ENCODE results near the gene CELF2.
"Not testable (repeated sequence)": the region's sequence is repeated elsewhere in the genome, so short reads cannot be mapped to it uniquely, and the experiment has no call there.

Gene CELF2

GRCh38 chr10:11336722-11337162 is 319.1 kb downstream of the CELF2 start:
- in situ Hi-C loops (cut with MboI; ENCODE audit: low sequenced_read_pairs): no loop called here

- in situ Hi-C loops (cut with MboI; ENCODE audit: low sequenced_read_pairs): no loop called here
Observed at GRCh38 chr10:11337516-11337915, 319.8 kb downstream of the CELF2 start.

GRCh38 chr10:11338160-11338844 is 320.6 kb downstream of the CELF2 start:
- in situ Hi-C loops (cut with MboI; ENCODE audit: low sequenced_read_pairs): no loop called here

GRCh38 chr10:11339013-11339412 is 321.3 kb downstream of the CELF2 start:
- in situ Hi-C loops (cut with MboI; ENCODE audit: low sequenced_read_pairs): no loop called here

- in situ Hi-C loops (cut with MboI; ENCODE audit: low sequenced_read_pairs): no loop called here
Observed at GRCh38 chr10:11339660-11340059, 322.0 kb downstream of the CELF2 start.

GRCh38 chr10:11341283-11341960 is 323.8 kb downstream of the CELF2 start:
- in situ Hi-C loops (cut with MboI; ENCODE audit: low sequenced_read_pairs): no loop called here

GRCh38 chr10:11344081-11344480 is 326.4 kb downstream of the CELF2 start:
- in situ Hi-C loops (cut with MboI; ENCODE audit: low sequenced_read_pairs): no loop called here

- in situ Hi-C loops (cut with MboI; ENCODE audit: low sequenced_read_pairs): no loop called here
Observed at GRCh38 chr10:11344550-11344949, 326.9 kb downstream of the CELF2 start.

- in situ Hi-C loops (cut with MboI; ENCODE audit: low sequenced_read_pairs): no loop called here
Observed at GRCh38 chr10:11345224-11346054, 327.8 kb downstream of the CELF2 start.

GRCh38 chr10:11347580-11347979 is 329.9 kb downstream of the CELF2 start:
- in situ Hi-C loops (cut with MboI; ENCODE audit: low sequenced_read_pairs): not testable (repeated sequence)

GRCh38 chr10:11351801-11352200 is 334.1 kb downstream of the CELF2 start:
- in situ Hi-C loops (cut with MboI; ENCODE audit: low sequenced_read_pairs): no loop called here

- in situ Hi-C loops (cut with MboI; ENCODE audit: low sequenced_read_pairs): no loop called here
Observed at GRCh38 chr10:11353006-11353896, 335.6 kb downstream of the CELF2 start.

- in situ Hi-C loops (cut with MboI; ENCODE audit: low sequenced_read_pairs): no loop called here
Observed at GRCh38 chr10:11354823-11355222, 337.2 kb downstream of the CELF2 start.

GRCh38 chr10:11355592-11355991 is 337.9 kb downstream of the CELF2 start:
- in situ Hi-C loops (cut with MboI; ENCODE audit: low sequenced_read_pairs): no loop called here

GRCh38 chr10:11357439-11357838 is 339.8 kb downstream of the CELF2 start:
- in situ Hi-C loops (cut with MboI; ENCODE audit: low sequenced_read_pairs): no loop called here

GRCh38 chr10:11358011-11358410 is 340.3 kb downstream of the CELF2 start:
- in situ Hi-C loops (cut with MboI; ENCODE audit: low sequenced_read_pairs): no loop called here

- in situ Hi-C loops (cut with MboI; ENCODE audit: low sequenced_read_pairs): no loop called here
Observed at GRCh38 chr10:11358923-11359575, 341.4 kb downstream of the CELF2 start.

GRCh38 chr10:11359869-11360268 is 342.2 kb downstream of the CELF2 start:
- in situ Hi-C loops (cut with MboI; ENCODE audit: low sequenced_read_pairs): no loop called here

- in situ Hi-C loops (cut with MboI; ENCODE audit: low sequenced_read_pairs): no loop called here
Observed at GRCh38 chr10:11363497-11363896, 345.8 kb downstream of the CELF2 start.

- in situ Hi-C loops (cut with MboI; ENCODE audit: low sequenced_read_pairs): no loop called here
Observed at GRCh38 chr10:11364241-11364640, 346.6 kb downstream of the CELF2 start.
